ENCODE results near the gene ATAT1. TPM values are rescaled to one million over a fixed set of nuclear protein-coding genes. Genes with fewer than 3 reads are reported as not detected.

ATAT1 gene
- total and polyA plus RNA-seq, 9 of the 15 experiments (the other 6 are each of a cell fraction or from before 2014, with no cell fraction given) = 0.65 to 5.8 (median 1.6) TPM

DNA sequence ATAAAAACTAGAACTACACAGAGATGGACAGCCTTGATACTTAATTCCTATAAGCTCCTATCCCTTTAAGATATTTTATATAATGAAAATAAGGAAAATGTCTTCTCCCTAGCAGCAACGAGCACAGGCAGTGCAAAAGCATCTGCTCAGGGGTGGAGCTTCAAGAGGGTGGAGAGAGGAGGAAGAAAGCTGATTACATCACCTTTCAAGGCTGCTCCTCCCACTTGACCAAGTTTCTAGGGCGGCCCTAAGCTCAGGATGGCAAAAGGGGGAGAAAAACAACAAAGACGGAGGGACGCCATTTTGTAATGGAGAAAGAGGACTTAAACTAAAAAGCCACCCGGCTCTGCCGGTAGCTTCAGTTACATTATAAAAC, 11.8 kb upstream of the ATAT1 start (continued):
- TF ChIP-seq ARID3A (IDR thresholded peaks at IDR 0.05; ENCODE audit: borderline replicate concordance, low read depth, low read length) (peak; percentile 55; the same call in 1 of the 2 replicates), ADNP (tag; IDR thresholded peaks at IDR 0.05) (no peak), SOX6 (IDR thresholded peaks at IDR 0.05) (peak; percentile 19; the same call in 1 of the 2 replicates), MYNN (IDR thresholded peaks at IDR 0.05) (peak; percentile 51; the same call in 1 of the 2 replicates), MYNN (CRISPR knock-in tag; IDR thresholded peaks at IDR 0.05) (no peak), ETS2 (tag; IDR thresholded peaks at IDR 0.05; ENCODE audit: borderline replicate concordance, poor library complexity, severe bottlenecking) (no peak), NFRKB (IDR thresholded peaks at IDR 0.05; ENCODE audit: low read depth) (peak; percentile 100), PKNOX1 (IDR thresholded peaks at IDR 0.05) (no peak), PHTF2 (CRISPR knock-in tag; IDR thresholded peaks at IDR 0.05) (0 out of 2 replicates have a peak, but pooled peaks have one; percentile 8), PRPF4 (IDR thresholded peaks at IDR 0.05; ENCODE audit: insufficient read depth, low read depth, low read length, poor library complexity, severe bottlenecking) (no peak), TAF7 (tag; IDR thresholded peaks at IDR 0.05) (0 out of 2 replicates have a peak, but pooled peaks have one; percentile 83), DPF2 (IDR thresholded peaks at IDR 0.05) (peak; percentile 28; the same call in 1 of the 2 replicates), GABPB2 (CRISPR knock-in tag; conservative IDR thresholded peaks at IDR 0.05) (no peak), THRAP3 (IDR thresholded peaks at IDR 0.05; ENCODE audit: borderline replicate concordance) (no peak), ZMIZ1 (IDR thresholded peaks at IDR 0.05; ENCODE audit: low read depth in 2 of 2, low read length in 2 of 2) (peak in 1 of 2 experiments; percentile 31; a peak in 1 of 4 replicates), ZNF197 (CRISPR knock-in tag; IDR thresholded peaks at IDR 0.05; ENCODE audit: low read depth) (no peak; the same call in 1 of the 2 replicates), JUNB (CRISPR knock-in tag; conservative IDR thresholded peaks at IDR 0.05) (peak; percentile 51; the same call in 1 of the 2 replicates)
- TF ChIP-seq, protein P1, sequence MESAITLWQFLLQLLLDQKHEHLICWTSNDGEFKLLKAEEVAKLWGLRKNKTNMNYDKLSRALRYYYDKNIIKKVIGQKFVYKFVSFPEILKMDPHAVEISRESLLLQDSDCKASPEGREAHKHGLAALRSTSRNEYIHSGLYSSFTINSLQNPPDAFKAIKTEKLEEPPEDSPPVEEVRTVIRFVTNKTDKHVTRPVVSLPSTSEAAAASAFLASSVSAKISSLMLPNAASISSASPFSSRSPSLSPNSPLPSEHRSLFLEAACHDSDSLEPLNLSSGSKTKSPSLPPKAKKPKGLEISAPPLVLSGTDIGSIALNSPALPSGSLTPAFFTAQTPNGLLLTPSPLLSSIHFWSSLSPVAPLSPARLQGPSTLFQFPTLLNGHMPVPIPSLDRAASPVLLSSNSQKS (CRISPR knock-in tag; IDR thresholded peaks at IDR 0.05) = no peak
- TF ChIP-seq, protein P2, sequence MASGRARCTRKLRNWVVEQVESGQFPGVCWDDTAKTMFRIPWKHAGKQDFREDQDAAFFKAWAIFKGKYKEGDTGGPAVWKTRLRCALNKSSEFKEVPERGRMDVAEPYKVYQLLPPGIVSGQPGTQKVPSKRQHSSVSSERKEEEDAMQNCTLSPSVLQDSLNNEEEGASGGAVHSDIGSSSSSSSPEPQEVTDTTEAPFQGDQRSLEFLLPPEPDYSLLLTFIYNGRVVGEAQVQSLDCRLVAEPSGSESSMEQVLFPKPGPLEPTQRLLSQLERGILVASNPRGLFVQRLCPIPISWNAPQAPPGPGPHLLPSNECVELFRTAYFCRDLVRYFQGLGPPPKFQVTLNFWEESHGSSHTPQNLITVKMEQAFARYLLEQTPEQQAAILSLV (tag; IDR thresholded peaks at IDR 0.05) = no peak
- TF ChIP-seq, protein P3, sequence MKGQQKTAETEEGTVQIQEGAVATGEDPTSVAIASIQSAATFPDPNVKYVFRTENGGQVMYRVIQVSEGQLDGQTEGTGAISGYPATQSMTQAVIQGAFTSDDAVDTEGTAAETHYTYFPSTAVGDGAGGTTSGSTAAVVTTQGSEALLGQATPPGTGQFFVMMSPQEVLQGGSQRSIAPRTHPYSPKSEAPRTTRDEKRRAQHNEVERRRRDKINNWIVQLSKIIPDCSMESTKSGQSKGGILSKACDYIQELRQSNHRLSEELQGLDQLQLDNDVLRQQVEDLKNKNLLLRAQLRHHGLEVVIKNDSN (CRISPR knock-in tag; IDR thresholded peaks at IDR 0.05) = no peak

All from K562 (cell line).